KMS-11 (cell line): ENCODE measurements around the gene HIRA.

Experiments used
- H2AFZ ChIP-seq: fragments of 200-600 bp; sonication (generic); 2 replicates; pipeline ENCODE4 v1.6.1; 2016; ENCODE audit warnings: antibody characterized with exemption, mixed run types, low read depth
- H3K27ac ChIP-seq: fragments of 200-600 bp; sonication (generic); 2 replicates; pipeline ENCODE4 v1.6.1; 2016; ENCODE audit warnings: mild to moderate bottlenecking, mixed run types
- H3K27me3 ChIP-seq: fragments of 200-600 bp; sonication (generic); 2 replicates; pipeline ENCODE4 v1.6.1; 2017; ENCODE audit warnings: mild to moderate bottlenecking, low read depth, mixed run types, moderate library complexity; ENCODE audit not compliant: insufficient read depth
- H3K36me3 ChIP-seq: fragments of 200-600 bp; sonication (generic); 2 replicates; pipeline ENCODE4 v1.6.1; 2017; ENCODE audit warnings: mild to moderate bottlenecking, mixed run types; ENCODE audit not compliant: insufficient read depth
- H3K4me1 ChIP-seq: fragments of 200-600 bp; sonication (generic); 2 replicates; pipeline ENCODE4 v1.6.1; 2016; ENCODE audit warnings: mild to moderate bottlenecking, low read depth, mixed run types; ENCODE audit not compliant: poor library complexity, severe bottlenecking
- H3K4me2 ChIP-seq: fragments of 200-600 bp; sonication (generic); 2 replicates; pipeline ENCODE4 v1.7.0; 2016; ENCODE audit warnings: mild to moderate bottlenecking, mixed run types
- H3K4me3 ChIP-seq: fragments of 200-600 bp; sonication (generic); IDR thresholded peaks from 2 replicates; pipeline ENCODE4 v1.6.1; 2017; ENCODE audit warnings: low read depth, low read length, mixed read lengths; ENCODE audit not compliant: insufficient read depth
- H3K79me2 ChIP-seq: fragments of 200-600 bp; sonication (generic); 2 replicates; pipeline ENCODE4 v1.6.1; 2016; ENCODE audit warnings: low read depth, mixed run types; ENCODE audit not compliant: insufficient read depth
- H3K9ac ChIP-seq: fragments of 200-600 bp; sonication (generic); 2 replicates; pipeline ENCODE4 v1.6.1; 2016; ENCODE audit warnings: mild to moderate bottlenecking, mixed run types
- H4K20me1 ChIP-seq: fragments of 200-600 bp; sonication (generic); 2 replicates; pipeline ENCODE4 v1.6.1; 2016; ENCODE audit warnings: mild to moderate bottlenecking, mixed run types; ENCODE audit not compliant: insufficient read depth
- CTCF ChIP-seq: fragments of 200-600 bp; sonication (generic); conservative IDR thresholded peaks from 2 replicates; pipeline ENCODE4 v1.6.1; 2017; ENCODE audit warnings: low read depth, mild to moderate bottlenecking, antibody characterized with exemption, low read length, moderate library complexity, mixed read lengths

HIRA gene

GRCh38 chr22:19304547-19304946, 127.0 kb downstream of the HIRA start:
- Histone ChIP-seq H3K9ac (no peak overlapping the region), H3K79me2 (no peaks in the 10 kb centered on the region), H4K20me1 (no peaks in the 10 kb centered on the region)

GRCh38 chr22:19303785-19304184, 127.7 kb downstream of the HIRA start:
- Histone ChIP-seq H3K4me3 (no peak overlapping the region), H3K27ac (no peak overlapping the region), H3K4me1 (no peaks in the 10 kb centered on the region), H3K79me2 (no peaks in the 10 kb centered on the region), H3K36me3 (no peaks in the 10 kb centered on the region), H4K20me1 (no peaks in the 10 kb centered on the region), H3K27me3 (no peaks in the 10 kb centered on the region), H3K4me2 (no peak overlapping the region), H2AFZ (no peak overlapping the region), H3K9ac (no peak overlapping the region)
- no peak for TF ChIP-seq CTCF

More at GRCh38 chr22:19304547-19304946, 127.0 kb downstream of the HIRA start:
- H3K4me1 ChIP-seq, result no peaks in the 10 kb centered on the region
- H3K4me2 ChIP-seq, result no peak overlapping the region
- H3K4me3 ChIP-seq, result no peak overlapping the region
- no peaks in the 10 kb centered on the region for H3K27me3 ChIP-seq
- no peak for TF ChIP-seq CTCF
- no peaks in the 10 kb centered on the region for H3K36me3 ChIP-seq
- H2AFZ ChIP-seq, result no peak overlapping the region
- H3K27ac ChIP-seq, result no peak overlapping the region

GRCh38 chr22:19295733-19296132, 135.8 kb downstream of the HIRA start:
- H3K4me2 ChIP-seq, result no peak overlapping the region

GRCh38 chr22:19292458-19293230, 138.9 kb downstream of the HIRA start:
- Histone ChIP-seq H2AFZ (peak overlapping the region; percentile 85), H4K20me1 (no peaks in the 10 kb centered on the region), H3K36me3 (no peaks in the 10 kb centered on the region), H3K27ac (no peak overlapping the region), H3K4me2 (peak overlapping the region; percentile 42; the same call in 1 of the 2 replicates), H3K4me1 (peaks cover 19% of the 10 kb centered on the region), H3K4me3 (no peak overlapping the region), H3K27me3 (no peaks in the 10 kb centered on the region; the same call in 1 of the 2 replicates), H3K9ac (peak overlapping the region; percentile 59; the same call in 1 of the 2 replicates), H3K79me2 (no peaks in the 10 kb centered on the region)
- no peak for TF ChIP-seq CTCF

More at GRCh38 chr22:19295733-19296132, 135.8 kb downstream of the HIRA start:
- no peak overlapping the region for H3K4me3 ChIP-seq
- H4K20me1 ChIP-seq, result no peaks in the 10 kb centered on the region
- H3K79me2 ChIP-seq, result no peaks in the 10 kb centered on the region
- H3K27ac ChIP-seq, result no peak overlapping the region
- no peak overlapping the region for H3K9ac ChIP-seq
- no peaks in the 10 kb centered on the region; the same call in 1 of the 2 replicates for H3K27me3 ChIP-seq
- H3K4me1 ChIP-seq, result peaks cover 3% of the 10 kb centered on the region
- no peak for TF ChIP-seq CTCF
- H2AFZ ChIP-seq, result no peak overlapping the region
- no peaks in the 10 kb centered on the region for H3K36me3 ChIP-seq
